GM23248 (cell line): ENCODE data around the gene MAFF.

ENCODE experiments used
- EZH2 ChIP-seq: fragments of 200-600 bp; sonication (generic); IDR thresholded peaks from 2 replicates; pipeline ENCODE4 v1.6.1; 2018; ENCODE audit warnings: antibody characterized with exemption, mild to moderate bottlenecking; ENCODE audit not compliant: insufficient read depth, poor library complexity, severe bottlenecking
- EZH2phosphoT487 ChIP-seq: fragments of 200-600 bp; sonication (generic); IDR thresholded peaks from 2 replicates; pipeline ENCODE4 v1.6.1; 2018; ENCODE audit warnings: antibody characterized with exemption, moderate library complexity, mild to moderate bottlenecking, low read depth; ENCODE audit not compliant: insufficient read depth

DNA sequence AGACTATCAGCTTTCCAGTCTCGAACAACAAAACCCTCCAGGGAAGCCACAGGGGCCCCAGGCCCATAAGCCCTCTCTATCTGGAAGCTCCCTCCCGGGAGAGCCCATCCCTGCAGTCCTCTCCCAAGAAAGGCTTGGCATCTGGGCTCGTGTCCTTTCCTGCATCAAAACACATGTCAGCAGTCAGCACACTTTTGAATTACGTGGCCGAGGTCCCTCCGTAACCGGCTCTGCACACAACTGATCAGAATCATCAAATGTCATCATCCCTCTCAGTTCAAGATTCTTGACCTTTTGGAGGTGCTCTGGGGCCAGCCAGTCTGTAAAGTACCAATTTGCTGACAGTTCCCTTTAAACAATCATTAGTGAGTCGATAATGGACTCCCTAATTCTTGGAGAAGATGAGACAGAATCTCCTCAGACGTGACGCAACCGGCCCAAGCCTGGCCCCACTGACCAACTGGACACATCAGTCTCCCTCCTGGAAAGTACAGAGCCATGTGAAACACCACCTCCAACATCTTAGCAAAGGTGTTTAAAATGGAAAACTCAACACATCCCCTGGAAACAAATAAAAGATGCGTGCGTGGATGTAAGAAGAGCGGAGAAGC lies 33.6 kb downstream of the MAFF start:
- TF ChIP-seq EZH2 (no peak), EZH2phosphoT487 (no peak)
